DND-41 (cell line): Measurements from ENCODE around the gene ASB5.
"Not testable (repeated sequence)": the region's sequence is repeated elsewhere in the genome, so short reads cannot be mapped to it uniquely, and the experiment has no call there.

Experiments used
- ATAC-seq: fragments of 200-7000 bp; cut with Tn5 transposase; 3 replicates; pipeline ENCODE4 v1.9.1; 2021; ENCODE audit warnings: low read depth; ENCODE audit not compliant: insufficient read depth
- DNase-seq: peaks from one replicate; pipeline ENCODE4 v3.0.0-alpha.2; 2020
- H2AFZ ChIP-seq: 2 replicates; pipeline ENCODE4 v1.6.0; 2012; ENCODE audit warnings: low read depth, low read length
- H3K27ac ChIP-seq: 2 replicates; pipeline ENCODE4 v1.5.1; 2012; ENCODE audit warnings: low read length, inconsistent platforms
- H3K27me3 ChIP-seq: fragments of 200-600 bp; sonication (generic); 2 replicates; pipeline ENCODE4 v1.6.0; 2012; ENCODE audit warnings: low read length, mild to moderate bottlenecking, inconsistent platforms; ENCODE audit not compliant: insufficient read depth, poor library complexity
- H3K36me3 ChIP-seq: 2 replicates; pipeline ENCODE4 v1.5.1; 2012; ENCODE audit warnings: low read length, inconsistent platforms; ENCODE audit not compliant: insufficient read depth
- H3K4me1 ChIP-seq: 2 replicates; pipeline ENCODE4 v1.5.1; 2012; ENCODE audit warnings: mild to moderate bottlenecking, low read length; ENCODE audit not compliant: insufficient read depth
- H3K4me2 ChIP-seq: 2 replicates; pipeline ENCODE4 v1.6.0; 2012; ENCODE audit warnings: mild to moderate bottlenecking, moderate library complexity, low read length, inconsistent platforms; ENCODE audit not compliant: insufficient read depth
- H3K4me3 ChIP-seq, 2 experiments: fragments of 200-600 bp in 1 of 2; shearing (Covaris generic) in 1 of 2; 2 replicates each; pipeline ENCODE4 v1.5.1; 2012 to 2016; ENCODE audit warnings: inconsistent platforms in 2 of 2, low read length in 2 of 2, mild to moderate bottlenecking in 2 of 2, low read depth in 1 of 2, moderate library complexity in 1 of 2
- H3K79me2 ChIP-seq: 2 replicates; pipeline ENCODE4 v1.6.0; 2012; ENCODE audit warnings: low read length, inconsistent platforms; ENCODE audit not compliant: insufficient read depth
- H3K9ac ChIP-seq: 2 replicates; pipeline ENCODE4 v1.6.0; 2012; ENCODE audit warnings: low read depth, mild to moderate bottlenecking, inconsistent platforms, low read length, moderate library complexity
- H3K9me3 ChIP-seq: 2 replicates; pipeline ENCODE4 v1.5.1; 2012; ENCODE audit warnings: low read length, moderate library complexity, mild to moderate bottlenecking, inconsistent platforms; ENCODE audit not compliant: insufficient read depth, severe bottlenecking
- H4K20me1 ChIP-seq: 2 replicates; pipeline ENCODE4 v1.6.0; 2012; ENCODE audit warnings: low read length; ENCODE audit not compliant: insufficient read depth
- EZH2 ChIP-seq: IDR thresholded peaks from 3 replicates; pipeline ENCODE4 v1.6.1; 2012; ENCODE audit warnings: borderline replicate concordance, low read depth, mild to moderate bottlenecking, moderate library complexity, low read length, inconsistent platforms; ENCODE audit not compliant: severe bottlenecking
- TF ChIP-seq, protein P1 (sequence below): IDR thresholded peaks from 2 replicates; pipeline ENCODE4 v1.5.1; 2012; ENCODE audit warnings: borderline replicate concordance, low read length, moderate library complexity, mild to moderate bottlenecking; ENCODE audit not compliant: poor library complexity, severe bottlenecking; ENCODE audit errors: extremely low read depth

The ASB5 gene

DNA sequence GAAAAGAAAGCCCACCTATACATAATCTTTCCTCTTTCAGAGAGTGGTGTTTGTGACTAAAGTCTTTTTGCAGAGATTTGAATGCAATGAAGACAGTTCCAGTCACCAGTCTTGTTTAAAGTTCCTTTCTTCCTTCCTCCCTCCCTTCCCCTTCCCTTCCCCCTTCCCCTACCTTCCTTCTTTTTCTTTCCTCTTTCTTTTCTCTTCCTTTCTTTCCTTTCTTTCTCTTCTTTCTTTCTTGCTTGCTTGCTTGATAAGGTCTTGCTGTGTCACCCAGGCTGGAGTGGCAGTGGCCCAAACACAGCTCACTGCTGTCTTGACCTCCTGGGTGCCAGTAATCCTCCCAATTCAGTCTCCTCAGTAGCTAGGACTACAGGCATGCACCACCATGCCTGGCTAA lies 19.0 kb upstream of the ASB5 start:
- no peak overlapping the region for H3K4me3 ChIP-seq
- no peaks in the 10 kb centered on the region for H3K9me3 ChIP-seq
- no peak overlapping the region for H2AFZ ChIP-seq
- no peak for DNase-seq
- TF ChIP-seq, protein P1, sequence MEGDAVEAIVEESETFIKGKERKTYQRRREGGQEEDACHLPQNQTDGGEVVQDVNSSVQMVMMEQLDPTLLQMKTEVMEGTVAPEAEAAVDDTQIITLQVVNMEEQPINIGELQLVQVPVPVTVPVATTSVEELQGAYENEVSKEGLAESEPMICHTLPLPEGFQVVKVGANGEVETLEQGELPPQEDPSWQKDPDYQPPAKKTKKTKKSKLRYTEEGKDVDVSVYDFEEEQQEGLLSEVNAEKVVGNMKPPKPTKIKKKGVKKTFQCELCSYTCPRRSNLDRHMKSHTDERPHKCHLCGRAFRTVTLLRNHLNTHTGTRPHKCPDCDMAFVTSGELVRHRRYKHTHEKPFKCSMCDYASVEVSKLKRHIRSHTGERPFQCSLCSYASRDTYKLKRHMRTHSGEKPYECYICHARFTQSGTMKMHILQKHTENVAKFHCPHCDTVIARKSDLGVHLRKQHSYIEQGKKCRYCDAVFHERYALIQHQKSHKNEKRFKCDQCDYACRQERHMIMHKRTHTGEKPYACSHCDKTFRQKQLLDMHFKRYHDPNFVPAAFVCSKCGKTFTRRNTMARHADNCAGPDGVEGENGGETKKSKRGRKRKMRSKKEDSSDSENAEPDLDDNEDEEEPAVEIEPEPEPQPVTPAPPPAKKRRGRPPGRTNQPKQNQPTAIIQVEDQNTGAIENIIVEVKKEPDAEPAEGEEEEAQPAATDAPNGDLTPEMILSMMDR = no peak
- no peak for TF ChIP-seq EZH2
- H3K79me2 ChIP-seq = no peaks in the 10 kb centered on the region
- ATAC-seq = no peak
- H3K27me3 ChIP-seq = peaks cover 18% of the 10 kb centered on the region
- no peak overlapping the region for H3K4me2 ChIP-seq
- H4K20me1 ChIP-seq = no peaks in the 10 kb centered on the region
- no peaks in the 10 kb centered on the region for H3K4me1 ChIP-seq
- H3K9ac ChIP-seq = no peak overlapping the region
- no peaks in the 10 kb centered on the region for H3K36me3 ChIP-seq
- H3K27ac ChIP-seq = no peak overlapping the region

DNA sequence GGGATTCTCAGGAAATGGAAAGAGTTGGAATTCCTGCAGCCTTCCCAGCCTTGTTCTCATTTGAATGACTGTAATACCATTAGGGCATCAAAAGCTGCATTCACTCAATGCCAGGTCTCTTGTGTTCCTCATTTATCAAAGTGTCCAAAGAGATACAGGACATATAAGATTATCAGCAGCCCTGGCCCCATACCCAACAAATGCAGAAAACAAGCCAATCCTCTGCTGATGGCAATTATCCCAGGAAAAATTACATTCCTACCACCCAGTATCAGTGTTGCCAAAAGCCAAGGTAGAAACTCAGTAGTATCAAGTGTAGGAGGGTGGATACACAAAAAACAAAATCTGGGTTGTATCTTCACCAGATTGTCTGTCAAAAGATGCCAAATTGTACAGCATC lies 18.5 kb upstream of the ASB5 start:
- peaks cover 16% of the 10 kb centered on the region for H3K27me3 ChIP-seq
- H3K4me3 ChIP-seq = no peak overlapping the region
- ATAC-seq (no peak), DNase-seq (no peak)
- no peaks in the 10 kb centered on the region for H3K79me2 ChIP-seq
- H4K20me1 ChIP-seq = no peaks in the 10 kb centered on the region
- H2AFZ ChIP-seq = no peak overlapping the region
- no peaks in the 10 kb centered on the region for H3K36me3 ChIP-seq
- no peak overlapping the region for H3K9ac ChIP-seq
- no peaks in the 10 kb centered on the region for H3K4me1 ChIP-seq
- H3K4me2 ChIP-seq = no peak overlapping the region
- no peaks in the 10 kb centered on the region for H3K9me3 ChIP-seq
- H3K27ac ChIP-seq = no peak overlapping the region
- no peak for TF ChIP-seq EZH2
- TF ChIP-seq, protein P1 = no peak

DNA sequence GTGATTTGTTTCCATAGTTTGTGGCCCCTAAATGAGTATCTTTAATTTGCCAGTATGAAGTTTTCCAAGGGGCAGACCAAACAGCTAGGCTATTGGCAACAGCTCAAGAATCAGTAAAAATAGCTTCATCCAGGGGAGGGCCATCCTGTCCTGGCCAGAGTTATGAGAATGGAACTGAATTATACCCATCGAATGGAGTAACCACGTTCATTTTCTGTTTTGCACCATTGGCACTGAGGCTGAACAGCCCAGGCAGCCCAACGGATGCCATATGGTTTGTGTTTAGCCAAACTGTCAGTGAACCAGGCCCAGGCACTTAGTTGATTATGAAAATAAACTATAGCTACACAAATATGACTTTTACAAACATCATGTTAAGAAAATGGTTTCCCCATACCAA lies 17.7 kb upstream of the ASB5 start:
- no peak overlapping the region for H3K4me3 ChIP-seq
- no peak overlapping the region for H3K27ac ChIP-seq
- DNase-seq (no peak), ATAC-seq (no peak)
- no peak overlapping the region for H3K4me2 ChIP-seq
- no peaks in the 10 kb centered on the region for H3K9me3 ChIP-seq
- no peak overlapping the region for H3K9ac ChIP-seq
- H3K79me2 ChIP-seq = no peaks in the 10 kb centered on the region
- no peaks in the 10 kb centered on the region for H3K4me1 ChIP-seq
- peaks cover 16% of the 10 kb centered on the region for H3K27me3 ChIP-seq
- no peaks in the 10 kb centered on the region for H3K36me3 ChIP-seq
- no peaks in the 10 kb centered on the region for H4K20me1 ChIP-seq
- TF ChIP-seq, protein P1 = no peak
- no peak for TF ChIP-seq EZH2
- no peak overlapping the region for H2AFZ ChIP-seq

DNA sequence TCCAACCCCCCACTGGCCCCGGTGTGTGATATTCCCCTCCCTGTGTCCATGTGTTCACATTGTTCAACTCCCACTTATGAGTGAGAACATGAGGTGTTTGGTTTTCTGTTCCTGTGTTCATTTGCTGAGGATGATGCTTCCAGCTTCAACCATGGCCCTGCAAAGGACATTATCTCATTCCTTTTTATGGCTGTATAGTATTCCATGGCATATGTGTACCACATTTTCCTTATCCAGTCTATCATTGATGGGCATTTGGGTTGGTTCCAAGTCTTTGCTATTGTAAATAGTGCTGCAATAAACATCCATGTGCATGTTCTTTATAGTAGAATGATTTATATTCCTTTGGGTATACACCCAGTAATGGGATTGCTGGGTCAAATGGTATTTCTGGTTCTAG lies 10.5 kb upstream of the ASB5 start:
- H3K9ac ChIP-seq, H3K27ac ChIP-seq, ATAC-seq, H3K4me3 ChIP-seq, H3K4me1 ChIP-seq, H3K9me3 ChIP-seq, H2AFZ ChIP-seq, H3K79me2 ChIP-seq, H4K20me1 ChIP-seq, DNase-seq, H3K36me3 ChIP-seq, H3K4me2 ChIP-seq, H3K27me3 ChIP-seq: not testable (repeated sequence)
